Neural progenitor cell (in vitro differentiated cells): ENCODE results near the gene FUT2. TPM values are rescaled to one million over a fixed set of nuclear protein-coding genes. Genes with fewer than 3 reads are reported as not detected.
A peak's percentile ranks its signal among the peaks of the same experiment; 100 is the strongest.

ENCODE experiments used
- DNase-seq: peaks from one replicate; pipeline ENCODE4 v3.0.0-alpha.2; 2016; ENCODE audit warnings: low spot score
- H2AFZ ChIP-seq: fragments of 200-600 bp; sonication (generic); replicated peaks from 2 replicates; pipeline ENCODE4 v1.6.1; 2016; ENCODE audit warnings: antibody characterized with exemption
- H3F3A ChIP-seq: fragments of 200-600 bp; sonication (generic); 2 replicates; pipeline ENCODE4 v1.6.1; 2016; ENCODE audit warnings: antibody characterized with exemption, low read depth
- H3K27ac ChIP-seq: fragments of 200-600 bp; sonication (generic); 2 replicates; pipeline ENCODE4 v1.5.1; 2016; ENCODE audit warnings: mild to moderate bottlenecking
- H3K27me3 ChIP-seq: fragments of 200-600 bp; sonication (generic); 2 replicates; pipeline ENCODE4 v1.6.1; 2016; ENCODE audit warnings: mild to moderate bottlenecking, moderate library complexity
- H3K36me3 ChIP-seq: fragments of 200-600 bp; sonication (generic); 2 replicates; pipeline ENCODE4 v1.5.1; 2016
- H3K4me1 ChIP-seq: fragments of 200-600 bp; sonication (generic); 2 replicates; pipeline ENCODE4 v1.6.1; 2016; ENCODE audit warnings: mixed run types
- H3K4me2 ChIP-seq: fragments of 200-600 bp; sonication (generic); 2 replicates; pipeline ENCODE4 v1.6.1; 2016
- H3K4me3 ChIP-seq: fragments of 200-600 bp; sonication (generic); 2 replicates; pipeline ENCODE4 v1.5.1; 2016
- H3K79me2 ChIP-seq: fragments of 200-600 bp; sonication (generic); 2 replicates; pipeline ENCODE4 v1.6.1; 2016; ENCODE audit warnings: low read depth
- H3K9ac ChIP-seq: fragments of 200-600 bp; sonication (generic); 2 replicates; pipeline ENCODE4 v1.6.1; 2016
- H3K9me3 ChIP-seq: fragments of 200-600 bp; sonication (generic); 2 replicates; pipeline ENCODE4 v1.5.1; 2016; ENCODE audit warnings: low read depth
- H4K20me1 ChIP-seq: fragments of 200-600 bp; sonication (generic); 2 replicates; pipeline ENCODE4 v1.6.1; 2016; ENCODE audit warnings: low read depth
- H3K27ac Mint-ChIP-seq: 3 replicates; pipeline ENCODE4 v1.8.0; 2021; ENCODE audit warnings: mixed read lengths
- H3K27me3 Mint-ChIP-seq: 2 replicates; pipeline ENCODE4 v1.8.0; 2022; ENCODE audit warnings: low read depth, mild to moderate bottlenecking, inconsistent platforms, moderate library complexity, mixed read lengths; ENCODE audit not compliant: insufficient read depth
- H3K36me3 Mint-ChIP-seq: 3 replicates; pipeline ENCODE4 v1.8.0; 2021; ENCODE audit warnings: mixed read lengths
- H3K4me1 Mint-ChIP-seq: 3 replicates; pipeline ENCODE4 v1.8.0; 2021; ENCODE audit warnings: mixed read lengths
- H3K4me3 Mint-ChIP-seq: 3 replicates; pipeline ENCODE4 v1.8.0; 2021; ENCODE audit warnings: mild to moderate bottlenecking, moderate library complexity, mixed read lengths
- H3K9me3 Mint-ChIP-seq: 3 replicates; pipeline ENCODE4 v1.8.0; 2020; ENCODE audit warnings: mixed read lengths
- CTCF ChIP-seq: fragments of 200-600 bp; sonication (generic); IDR thresholded peaks from 2 replicates; pipeline ENCODE4 v1.5.1; 2017; ENCODE audit warnings: antibody characterized with exemption, mild to moderate bottlenecking
- EZH2 ChIP-seq: fragments of 200-600 bp; sonication (generic); IDR thresholded peaks from 2 replicates; pipeline ENCODE4 v1.6.1; 2017; ENCODE audit warnings: antibody characterized with exemption, mild to moderate bottlenecking, moderate library complexity
- EZH2phosphoT487 ChIP-seq: fragments of 200-600 bp; sonication (generic); IDR thresholded peaks from 2 replicates; pipeline ENCODE4 v1.6.1; 2017; ENCODE audit warnings: antibody characterized with exemption
- total RNA-seq: library from RNA; depleted of rRNA; stranded (reverse); fragments of >200 nt; gene quantifications from 2 replicates; pipeline ENCODE4 v1.2.3, GENCODE V29; 2015; ENCODE audit warnings: low replicate concordance

The FUT2 gene
- total RNA-seq, 1 donor from 2014 or later = 0.09 TPM

GRCh38 chr19:48749571-48750198 lies 53.9 kb downstream of the FUT2 start:
- Histone ChIP-seq H3K36me3 (no peaks in the 10 kb centered on the region), H3K9ac (no peak overlapping the region), H3K79me2 (peaks cover 17% of the 10 kb centered on the region), H3K4me1 (no peaks in the 10 kb centered on the region), H3K4me3 (no peak overlapping the region), H3K9me3 (no peaks in the 10 kb centered on the region), H3K27ac (no peak overlapping the region), H2AFZ (no peak overlapping the region), H3K27me3 (peaks cover 11% of the 10 kb centered on the region), H3K4me2 (no peak overlapping the region), H4K20me1 (no peaks in the 10 kb centered on the region), H3F3A (peaks cover 31% of the 10 kb centered on the region)
- Mint-ChIP-seq H3K4me1 (peaks cover 29% of the 10 kb centered on the region), H3K36me3 (peaks cover 9% of the 10 kb centered on the region), H3K27me3 (peaks cover 43% of the 10 kb centered on the region), H3K27ac (no peak overlapping the region), H3K9me3 (peaks cover 6% of the 10 kb centered on the region), H3K4me3 (no peak overlapping the region)
- DNase-seq = no peak
- TF ChIP-seq EZH2 = no peak
- TF ChIP-seq CTCF = no peak
- TF ChIP-seq EZH2phosphoT487 = no peak

DNA sequence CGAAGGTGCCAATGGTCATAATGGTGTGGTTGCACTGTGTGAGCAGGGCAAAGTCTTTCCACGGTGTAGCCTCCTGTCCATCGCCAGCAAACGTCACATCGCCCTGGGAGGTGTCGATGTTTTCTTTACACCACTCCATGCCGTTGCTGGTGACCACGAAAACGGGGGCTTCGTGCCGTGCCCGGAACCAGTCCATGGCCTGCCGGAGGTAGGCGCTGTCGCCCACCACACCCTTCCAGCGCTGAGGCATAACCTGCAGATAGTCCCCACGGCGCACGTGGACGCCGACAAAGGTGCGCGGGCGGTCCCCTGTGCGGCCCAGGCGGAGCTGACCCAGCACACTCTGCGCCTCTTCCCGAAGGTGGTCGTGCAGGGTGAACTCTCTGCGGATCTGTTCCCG lies 54.6 kb downstream of the FUT2 start:
- H3K4me1 Mint-ChIP-seq = peaks cover 29% of the 10 kb centered on the region
- no peak for DNase-seq
- peaks cover 6% of the 10 kb centered on the region for H3K9me3 Mint-ChIP-seq
- H3K36me3 Mint-ChIP-seq = peaks cover 9% of the 10 kb centered on the region
- H3F3A ChIP-seq = peaks cover 31% of the 10 kb centered on the region
- H3K4me2 ChIP-seq = no peak overlapping the region
- no peak overlapping the region for H3K9ac ChIP-seq
- H3K36me3 ChIP-seq = no peaks in the 10 kb centered on the region
- TF ChIP-seq EZH2phosphoT487 (no peak), EZH2 (no peak), CTCF (no peak)
- H3K27ac Mint-ChIP-seq = no peak overlapping the region
- H3K79me2 ChIP-seq = peaks cover 17% of the 10 kb centered on the region
- no peak overlapping the region for H2AFZ ChIP-seq
- H3K4me3 Mint-ChIP-seq = no peak overlapping the region
- peaks cover 11% of the 10 kb centered on the region for H3K27me3 ChIP-seq
- no peaks in the 10 kb centered on the region for H3K9me3 ChIP-seq
- no peak overlapping the region for H3K4me3 ChIP-seq
- no peak overlapping the region for H3K27ac ChIP-seq
- no peaks in the 10 kb centered on the region for H3K4me1 ChIP-seq
- no peaks in the 10 kb centered on the region for H4K20me1 ChIP-seq
- H3K27me3 Mint-ChIP-seq = peaks cover 43% of the 10 kb centered on the region

DNA sequence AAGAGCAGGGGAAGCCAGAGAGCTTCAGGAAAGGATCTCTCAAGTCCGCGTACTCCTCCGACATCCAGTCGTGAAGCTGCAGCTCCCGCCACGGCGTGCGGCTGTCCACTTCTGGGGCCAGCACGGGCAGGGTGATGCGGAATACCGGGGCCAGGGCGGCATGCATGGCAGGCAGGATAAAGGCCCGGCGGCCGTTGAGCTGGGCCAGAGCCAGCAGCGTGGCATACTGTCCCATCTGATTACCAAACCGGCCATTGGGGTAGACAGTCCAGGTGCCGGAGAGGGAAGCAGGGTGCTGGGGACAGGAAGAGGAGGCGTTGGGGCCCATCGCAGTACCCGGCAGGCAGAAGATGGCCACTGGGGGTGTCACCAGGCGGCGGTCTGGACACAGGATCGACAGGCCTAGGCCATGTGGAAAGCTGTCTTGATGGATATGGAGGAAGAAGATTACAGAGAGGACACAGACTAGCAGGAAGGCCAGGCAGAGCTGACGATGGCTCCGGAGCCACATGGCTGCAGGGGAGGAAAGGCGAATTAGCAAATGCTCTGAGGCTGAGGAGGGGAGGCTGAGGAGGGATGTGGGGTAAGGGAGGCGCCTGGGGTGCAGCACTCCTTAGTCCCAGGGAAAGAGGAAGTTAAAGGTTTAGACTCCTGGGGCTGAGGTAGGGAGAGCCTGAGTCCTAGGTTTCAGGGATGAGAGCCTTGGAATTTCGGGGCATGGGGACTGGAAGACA lies 55.2 kb downstream of the FUT2 start:
- no peaks in the 10 kb centered on the region for H3K36me3 ChIP-seq
- peak overlapping the region; percentile 96 for H3K4me2 ChIP-seq
- peaks cover 26% of the 10 kb centered on the region for H3F3A ChIP-seq
- H3K4me1 ChIP-seq = no peaks in the 10 kb centered on the region
- Mint-ChIP-seq H3K9me3 (peaks cover 6% of the 10 kb centered on the region), H3K4me3 (peak overlapping the region; percentile 79), H3K4me1 (peaks cover 29% of the 10 kb centered on the region), H3K27ac (no peak overlapping the region), H3K36me3 (peaks cover 8% of the 10 kb centered on the region), H3K27me3 (peaks cover 37% of the 10 kb centered on the region)
- H4K20me1 ChIP-seq = no peaks in the 10 kb centered on the region
- no peaks in the 10 kb centered on the region for H3K9me3 ChIP-seq
- no peak overlapping the region for H3K27ac ChIP-seq
- peaks cover 11% of the 10 kb centered on the region for H3K27me3 ChIP-seq
- H3K79me2 ChIP-seq = peaks cover 17% of the 10 kb centered on the region
- no peak for TF ChIP-seq EZH2
- TF ChIP-seq CTCF = no peak
- no peak for TF ChIP-seq EZH2phosphoT487
- H3K4me3 ChIP-seq = no peak overlapping the region
- no peak overlapping the region for H3K9ac ChIP-seq
- H2AFZ ChIP-seq = no peak overlapping the region
- DNase-seq = no peak
